Chondrocyte (in vitro differentiated cells): ENCODE results near the gene ADGRB2. TPM values are rescaled to one million over a fixed set of nuclear protein-coding genes. Genes with fewer than 3 reads are reported as not detected.

Experiments used
- DNase-seq: peaks from one replicate; pipeline ENCODE4 v3.0.0; 2021; ENCODE audit warnings: mixed read lengths, low spot score
- H3K27ac Mint-ChIP-seq: one replicate; pipeline ENCODE4 v1.8.0; 2021; ENCODE audit warnings: mild to moderate bottlenecking, moderate library complexity, mixed read lengths; ENCODE audit not compliant: unreplicated experiment
- H3K27me3 Mint-ChIP-seq: 2 replicates; pipeline ENCODE4 v1.8.0; 2021; ENCODE audit warnings: low read depth, mixed read lengths
- H3K36me3 Mint-ChIP-seq: 2 replicates; pipeline ENCODE4 v1.8.0; 2021; ENCODE audit warnings: low read depth, mixed read lengths
- H3K4me1 Mint-ChIP-seq: 2 replicates; pipeline ENCODE4 v1.8.0; 2021; ENCODE audit warnings: low read depth, mild to moderate bottlenecking, mixed read lengths
- H3K4me3 Mint-ChIP-seq: one replicate; pipeline ENCODE4 v1.8.0; 2021; ENCODE audit warnings: mild to moderate bottlenecking, moderate library complexity, mixed read lengths; ENCODE audit not compliant: unreplicated experiment
- H3K9me3 Mint-ChIP-seq: 2 replicates; pipeline ENCODE4 v1.8.0; 2021; ENCODE audit warnings: low read depth, mixed read lengths
- total RNA-seq: library from RNA; stranded (reverse); gene quantifications from 3 replicates; pipeline ENCODE4 v1.2.1, GENCODE V29; 2021
- TF ChIP-seq, protein P1 (sequence below): fragments of 200-600 bp; sonication (generic); IDR thresholded peaks from 2 replicates; pipeline ENCODE4 v1.5.0; 2021; ENCODE audit warnings: antibody characterized with exemption, mild to moderate bottlenecking, moderate library complexity

ADGRB2 gene
- total RNA-seq, 1 donor from 2014 or later = 11.9 TPM

- Mint-ChIP-seq H3K36me3 (no peaks in the 10 kb centered on the region), H3K4me1 (peaks cover 13% of the 10 kb centered on the region), H3K4me3 (no peak overlapping the region), H3K27me3 (no peaks in the 10 kb centered on the region), H3K9me3 (no peaks in the 10 kb centered on the region), H3K27ac (no peak overlapping the region)
- TF ChIP-seq, protein P1, sequence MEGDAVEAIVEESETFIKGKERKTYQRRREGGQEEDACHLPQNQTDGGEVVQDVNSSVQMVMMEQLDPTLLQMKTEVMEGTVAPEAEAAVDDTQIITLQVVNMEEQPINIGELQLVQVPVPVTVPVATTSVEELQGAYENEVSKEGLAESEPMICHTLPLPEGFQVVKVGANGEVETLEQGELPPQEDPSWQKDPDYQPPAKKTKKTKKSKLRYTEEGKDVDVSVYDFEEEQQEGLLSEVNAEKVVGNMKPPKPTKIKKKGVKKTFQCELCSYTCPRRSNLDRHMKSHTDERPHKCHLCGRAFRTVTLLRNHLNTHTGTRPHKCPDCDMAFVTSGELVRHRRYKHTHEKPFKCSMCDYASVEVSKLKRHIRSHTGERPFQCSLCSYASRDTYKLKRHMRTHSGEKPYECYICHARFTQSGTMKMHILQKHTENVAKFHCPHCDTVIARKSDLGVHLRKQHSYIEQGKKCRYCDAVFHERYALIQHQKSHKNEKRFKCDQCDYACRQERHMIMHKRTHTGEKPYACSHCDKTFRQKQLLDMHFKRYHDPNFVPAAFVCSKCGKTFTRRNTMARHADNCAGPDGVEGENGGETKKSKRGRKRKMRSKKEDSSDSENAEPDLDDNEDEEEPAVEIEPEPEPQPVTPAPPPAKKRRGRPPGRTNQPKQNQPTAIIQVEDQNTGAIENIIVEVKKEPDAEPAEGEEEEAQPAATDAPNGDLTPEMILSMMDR = no peak
- DNase-seq = peak; percentile 72
These were observed 26.5 kb upstream of the ADGRB2 start for GRCh38 chr1:31790641-31791091.

DNA sequence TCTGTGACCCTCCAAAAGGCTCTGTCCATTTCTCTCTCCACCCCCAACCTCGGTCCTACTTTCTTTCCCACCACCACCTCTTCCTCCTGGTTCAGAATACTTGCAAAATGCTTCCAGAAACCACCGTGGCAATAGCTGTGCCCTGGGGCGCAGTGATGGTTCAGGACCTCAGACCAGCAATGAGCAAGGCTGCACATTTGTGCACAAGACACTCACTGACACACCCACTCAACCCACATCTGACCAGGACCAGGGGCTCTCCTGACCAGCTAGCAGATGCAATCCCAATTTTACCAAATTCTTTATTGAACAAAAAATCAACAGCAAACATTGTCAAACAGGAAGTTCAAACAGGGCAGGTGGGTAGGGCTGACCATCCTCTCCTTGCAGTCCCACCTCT, 26.0 kb upstream of the ADGRB2 start:
- peak; percentile 35 for DNase-seq
- Mint-ChIP-seq H3K9me3 (no peaks in the 10 kb centered on the region), H3K27me3 (no peaks in the 10 kb centered on the region), H3K4me1 (peaks cover 12% of the 10 kb centered on the region), H3K4me3 (no peak overlapping the region), H3K27ac (no peak overlapping the region), H3K36me3 (no peaks in the 10 kb centered on the region)
- TF ChIP-seq, protein P1 = no peak

- Mint-ChIP-seq H3K4me3 (peak overlapping the region; percentile 80), H3K36me3 (no peaks in the 10 kb centered on the region), H3K4me1 (peaks cover 12% of the 10 kb centered on the region), H3K27me3 (no peaks in the 10 kb centered on the region), H3K9me3 (no peaks in the 10 kb centered on the region), H3K27ac (peak overlapping the region; percentile 74)
- TF ChIP-seq, protein P1 = peak; percentile 88
- peak; percentile 97 for DNase-seq
These were observed 25.3 kb upstream of the ADGRB2 start for GRCh38 chr1:31789259-31790065.

GRCh38 chr1:31788825-31789256, 24.7 kb upstream of the ADGRB2 start:
- Mint-ChIP-seq H3K4me3 (peak overlapping the region; percentile 80), H3K4me1 (peaks cover 12% of the 10 kb centered on the region), H3K36me3 (no peaks in the 10 kb centered on the region), H3K27ac (peak overlapping the region; percentile 74), H3K9me3 (no peaks in the 10 kb centered on the region), H3K27me3 (no peaks in the 10 kb centered on the region)
- TF ChIP-seq, protein P1 = no peak
- peak; percentile 24 for DNase-seq

GRCh38 chr1:31788138-31788824, 24.1 kb upstream of the ADGRB2 start:
- Mint-ChIP-seq H3K36me3 (no peaks in the 10 kb centered on the region), H3K27ac (peak overlapping the region; percentile 82), H3K9me3 (no peaks in the 10 kb centered on the region), H3K27me3 (no peaks in the 10 kb centered on the region), H3K4me3 (peak overlapping the region; percentile 80), H3K4me1 (peaks cover 12% of the 10 kb centered on the region)
- TF ChIP-seq, protein P1 = no peak
- peak; percentile 94 for DNase-seq
